CD4-positive, alpha-beta T cell treated with Interleukin-4 for 4 hours (primary cell): ENCODE measurements around the gene ENTPD6.
"Not testable (repeated sequence)": the region's sequence is repeated elsewhere in the genome, so short reads cannot be mapped to it uniquely, and the experiment has no call there.

Experiments
- DNase-seq: peaks from one replicate; pipeline ENCODE4 v3.0.0-alpha.2; 2020

Gene ENTPD6

DNA sequence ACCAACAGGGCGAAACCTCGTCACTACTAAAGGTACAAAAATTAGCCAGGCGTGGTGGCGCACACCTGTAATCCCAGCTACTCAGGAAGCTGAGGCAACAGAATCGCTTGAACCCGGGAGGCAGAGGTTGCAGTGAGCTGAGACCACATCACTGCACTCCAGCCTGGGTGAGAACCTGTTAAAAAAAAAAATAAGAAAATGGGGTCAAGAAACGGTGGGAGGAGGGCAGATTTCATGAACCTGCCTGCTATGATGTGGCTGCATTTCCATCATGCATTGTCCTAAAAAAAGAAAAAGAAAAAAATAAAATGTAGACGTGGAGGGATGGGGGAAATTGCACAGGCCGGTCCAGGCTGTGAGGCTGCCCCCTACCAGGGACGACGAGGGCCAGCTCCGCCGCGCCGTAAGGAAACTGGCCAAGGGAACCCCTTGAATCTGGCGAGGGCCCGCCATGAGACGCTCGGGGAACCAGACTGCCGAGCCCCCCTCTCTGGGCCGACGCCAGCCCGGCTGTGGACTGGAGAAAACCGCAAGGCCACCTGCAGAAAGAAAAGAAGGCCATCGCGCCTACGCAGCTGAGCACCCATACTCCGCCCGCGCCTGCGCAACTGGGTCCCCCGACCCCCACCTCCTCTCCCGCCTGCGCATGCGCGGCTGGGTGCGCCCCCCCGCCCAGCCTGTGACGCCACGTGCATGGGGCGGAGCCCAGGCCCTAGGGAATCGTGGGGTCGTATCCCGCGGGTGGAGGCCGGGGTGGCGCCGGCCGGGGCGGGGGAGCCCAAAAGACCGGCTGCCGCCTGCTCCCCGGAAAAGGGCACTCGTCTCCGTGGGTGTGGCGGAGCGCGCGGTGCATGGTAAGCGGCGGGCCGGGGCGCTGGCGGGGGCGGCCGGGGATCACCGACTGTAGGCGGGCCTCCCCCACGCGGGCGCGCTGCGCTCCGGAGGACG lies at the start of gene ENTPD6:
ENTPD6 (plus strand) TSS at position 699 of the 948 bp plus-strand sequence. CDS start 10,825 bp downstream, outside the sequence.
- DNase-seq: peak; percentile 90

DNA sequence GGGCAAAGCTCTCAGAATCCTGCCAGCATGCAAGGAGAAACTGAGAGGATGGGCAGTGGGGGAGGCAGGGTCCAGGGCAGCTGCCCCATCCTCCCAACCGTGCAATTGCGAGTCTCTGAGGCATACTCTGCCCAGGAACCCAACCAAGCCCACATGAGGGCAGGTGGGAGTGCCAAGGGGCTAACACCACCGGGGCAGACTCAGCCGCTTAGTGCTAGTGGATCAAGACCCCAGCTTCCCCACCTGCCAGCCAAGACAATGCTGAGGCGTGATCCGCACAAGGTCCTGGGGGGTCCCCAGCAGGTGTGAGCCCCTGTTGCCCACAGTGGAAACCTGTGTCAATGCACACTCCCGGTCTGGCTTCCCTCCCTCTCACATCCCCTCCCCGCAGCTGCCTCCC lies 48.5 kb upstream of the ENTPD6 start:
- DNase-seq: no peak

DNA sequence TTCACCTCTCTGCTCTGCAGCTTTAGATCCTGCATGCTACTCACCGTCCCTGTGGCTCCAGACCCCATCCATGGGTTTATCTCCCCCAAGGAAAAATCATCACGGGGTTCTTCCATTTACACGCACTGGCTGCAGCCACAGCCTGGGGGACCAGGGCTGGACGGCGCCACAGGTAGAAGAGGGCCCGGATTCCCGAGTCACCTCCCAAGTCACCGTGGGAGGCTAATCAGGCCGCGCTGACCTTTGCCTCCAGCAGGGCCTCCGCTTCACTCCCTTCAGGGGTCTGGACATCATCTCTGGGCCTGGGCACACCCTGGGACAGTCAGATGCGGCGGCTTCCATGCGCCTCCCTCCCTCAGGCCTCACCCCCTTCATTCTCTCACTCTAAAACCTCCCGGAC lies 47.8 kb upstream of the ENTPD6 start:
- DNase-seq: no peak

DNA sequence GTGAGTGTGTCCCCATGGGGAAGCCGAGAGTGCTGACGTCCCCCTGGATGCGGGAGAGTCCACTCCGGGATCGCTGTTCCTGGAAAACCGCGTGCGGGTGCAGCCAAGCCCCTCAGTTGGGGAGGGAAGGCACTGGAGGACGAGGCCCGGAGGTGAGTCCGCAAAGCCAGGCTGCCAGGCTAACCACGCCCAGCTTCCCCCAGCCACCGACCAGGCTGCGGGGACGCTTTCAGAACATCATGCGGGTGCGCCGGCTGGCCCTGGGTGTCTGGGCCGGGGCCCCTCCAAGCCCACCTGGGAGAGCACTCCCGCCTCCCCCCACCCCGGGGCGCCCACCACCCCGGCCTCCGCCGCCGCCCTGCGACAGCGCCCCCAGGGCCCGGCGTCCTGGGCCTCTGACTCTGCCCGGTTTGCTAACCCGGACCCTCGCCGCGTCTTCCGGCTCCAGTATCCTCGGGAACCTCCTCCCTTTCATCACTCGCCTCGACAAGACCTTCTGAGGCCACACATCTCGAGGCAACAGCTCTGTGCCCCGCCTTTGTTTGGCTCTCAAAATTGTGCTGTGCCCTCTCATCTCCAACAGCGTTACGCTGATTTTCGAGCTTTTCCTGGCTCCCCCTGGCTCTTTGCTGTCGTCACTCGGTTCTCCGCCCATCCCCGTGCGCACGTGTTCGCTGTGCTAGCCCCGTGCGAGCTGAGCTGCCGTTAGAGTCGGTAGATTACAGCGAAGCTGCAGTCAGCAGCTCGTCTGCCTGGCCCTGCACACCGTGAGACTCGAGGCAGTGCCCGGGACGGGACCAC lies 47.1 kb upstream of the ENTPD6 start:
- peak; percentile 41 for DNase-seq

GRCh38 chr20:25148982-25149846 lies 46.3 kb upstream of the ENTPD6 start:
- no peak for DNase-seq

DNA sequence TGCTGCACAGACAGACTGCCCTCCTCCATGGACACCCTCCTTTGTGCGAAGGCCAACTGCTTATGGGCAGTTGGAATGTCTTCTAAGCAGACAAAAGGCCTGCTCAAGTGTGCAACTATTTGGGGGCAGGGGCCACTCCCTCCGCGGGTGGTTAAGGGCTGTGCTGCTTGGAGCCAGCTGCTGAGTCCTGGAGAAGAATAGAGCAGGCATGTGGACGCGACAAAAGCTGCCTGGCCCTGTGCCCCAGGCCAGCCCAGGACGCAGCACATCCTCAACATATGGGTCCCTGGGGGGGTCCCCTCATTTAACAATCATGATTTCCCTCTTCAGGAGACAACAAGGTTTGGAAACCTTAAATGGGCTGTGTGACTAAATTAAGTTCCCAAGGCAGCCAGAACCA lies 45.5 kb upstream of the ENTPD6 start:
- no peak for DNase-seq

DNA sequence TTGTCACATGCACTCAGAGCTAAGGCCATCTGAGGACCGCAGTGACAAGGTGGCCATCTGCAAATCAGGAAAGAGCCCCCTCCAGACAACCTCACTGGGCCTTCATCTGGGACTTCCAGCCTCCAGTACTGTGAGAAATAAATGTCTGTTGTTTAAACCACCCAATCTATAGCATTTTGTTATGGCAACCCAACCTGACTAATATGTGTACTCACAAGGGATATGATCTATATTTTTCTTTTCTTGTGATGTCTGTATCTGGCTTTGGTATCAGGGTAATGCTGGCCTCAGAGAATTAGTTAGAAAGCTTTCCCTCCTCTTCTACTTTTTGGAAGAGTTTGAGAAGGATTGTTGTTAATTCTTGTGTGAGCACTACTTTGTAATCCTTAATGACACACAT lies 37.5 kb upstream of the ENTPD6 start:
- DNase-seq: no peak

GRCh38 chr20:25160467-25160866 lies 35.0 kb upstream of the ENTPD6 start:
- DNase-seq: no peak

GRCh38 chr20:25160897-25161296 lies 34.6 kb upstream of the ENTPD6 start:
- no peak for DNase-seq

- DNase-seq: no peak
Measured at GRCh38 chr20:25165128-25165527, 30.4 kb upstream of the ENTPD6 start.

- DNase-seq: not testable (repeated sequence)
Measured at GRCh38 chr20:25166105-25166782, 29.3 kb upstream of the ENTPD6 start.

DNA sequence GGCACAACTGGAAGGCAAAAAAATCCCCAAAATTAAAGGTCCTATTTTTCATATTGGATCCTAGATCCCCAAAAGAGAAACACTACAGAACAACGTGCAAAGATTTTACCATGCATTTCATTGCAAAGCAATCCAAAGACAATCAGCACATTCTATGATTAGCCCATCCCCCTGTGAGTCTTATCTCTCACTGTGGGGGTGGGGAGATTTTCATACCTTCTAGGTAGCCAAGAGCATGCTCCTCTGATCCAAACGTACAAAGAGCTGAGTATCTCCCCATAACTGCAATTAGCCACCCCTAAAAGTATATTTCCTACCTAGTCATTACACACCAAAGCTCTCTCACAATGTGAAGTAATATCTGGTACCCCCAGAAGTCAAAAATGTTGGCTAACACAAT lies 22.2 kb upstream of the ENTPD6 start:
- no peak for DNase-seq

DNA sequence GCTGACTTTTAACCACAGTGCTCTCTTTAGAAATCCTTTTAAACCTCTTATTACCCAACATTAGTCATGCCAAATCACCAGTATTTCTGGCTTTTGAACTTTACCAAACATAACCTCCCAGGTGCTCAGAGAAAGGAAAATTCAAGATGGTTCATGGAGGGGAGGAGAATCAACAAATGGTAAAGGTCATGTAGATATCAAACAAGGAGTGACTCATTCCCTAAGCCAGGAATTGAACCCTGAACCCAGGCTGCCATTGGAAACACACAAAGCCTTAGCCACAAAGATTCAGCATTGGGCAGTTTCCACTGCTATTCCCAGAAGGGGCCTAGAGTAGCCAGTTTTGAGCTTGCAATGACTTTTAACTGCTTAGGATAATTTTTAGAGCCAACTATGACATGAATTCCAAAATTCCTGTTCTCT lies 21.6 kb upstream of the ENTPD6 start:
- DNase-seq: no peak

DNA sequence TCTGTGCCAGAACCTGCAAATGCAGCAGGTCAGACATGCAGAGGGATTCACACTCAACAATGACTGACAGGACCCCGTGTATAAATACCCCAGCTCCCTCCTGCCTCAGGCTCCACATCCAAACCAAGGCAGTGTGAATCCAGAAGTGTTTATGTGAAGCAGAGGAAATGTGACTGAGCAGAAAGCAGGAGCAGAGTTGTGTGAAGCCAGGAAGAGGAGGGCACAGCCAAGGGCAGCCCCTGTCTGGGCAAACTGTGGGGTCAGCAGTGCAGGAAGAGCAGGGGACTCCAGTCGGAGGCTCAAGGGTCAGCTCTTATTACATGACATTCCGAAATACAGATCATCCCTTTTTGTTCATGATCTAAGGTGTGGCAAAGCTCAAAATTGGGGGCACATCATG lies 19.3 kb upstream of the ENTPD6 start:
- no peak for DNase-seq

- DNase-seq: no peak
Measured at GRCh38 chr20:25177890-25178321, 17.6 kb upstream of the ENTPD6 start.

GRCh38 chr20:25178563-25179438 lies 16.7 kb upstream of the ENTPD6 start:
- peak; percentile 43 for DNase-seq

GRCh38 chr20:25179439-25180089 lies 15.9 kb upstream of the ENTPD6 start:
- DNase-seq: no peak

GRCh38 chr20:25184391-25184790 lies 11.1 kb upstream of the ENTPD6 start:
- DNase-seq: not testable (repeated sequence)

DNA sequence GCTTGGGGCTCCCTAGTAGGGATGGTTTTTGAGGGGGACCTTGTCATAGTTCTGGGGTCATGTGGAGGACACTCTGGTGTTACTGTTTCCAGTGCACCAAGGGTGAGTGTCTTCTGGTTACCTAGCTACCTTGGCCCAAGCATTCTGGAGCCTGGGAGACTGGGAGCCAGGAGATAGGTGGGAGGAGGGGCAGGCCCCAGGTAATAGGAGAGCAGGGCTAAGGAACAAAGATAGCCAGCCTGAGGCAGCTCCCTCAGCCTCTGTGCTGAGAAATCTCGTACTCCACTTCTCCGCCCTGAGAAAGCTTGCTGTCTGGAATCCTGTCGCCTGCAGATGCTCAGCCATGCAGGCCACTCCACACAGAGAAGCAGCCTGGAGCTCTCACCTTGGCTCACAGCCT lies 8.3 kb upstream of the ENTPD6 start:
- no peak for DNase-seq

GRCh38 chr20:25187635-25188034 lies 7.9 kb upstream of the ENTPD6 start:
- DNase-seq: no peak

DNA sequence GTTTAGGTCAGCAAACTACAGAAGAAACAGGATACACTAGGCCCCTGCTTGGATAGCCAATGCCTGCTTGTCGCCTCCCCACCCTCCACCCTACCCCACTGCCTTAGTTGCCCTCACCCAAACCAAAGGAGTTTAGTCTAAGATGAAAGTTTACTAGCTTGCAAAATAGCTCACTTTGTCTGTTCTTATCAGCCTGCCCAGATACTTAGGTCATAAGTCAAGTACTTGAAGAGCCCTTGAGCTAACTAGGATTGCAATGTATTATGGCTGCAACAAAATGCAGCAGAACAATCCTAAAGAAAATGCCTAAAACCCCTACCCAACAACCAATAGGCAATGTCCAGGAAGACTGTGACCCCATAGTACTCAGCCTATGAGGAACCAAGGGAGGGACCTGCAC lies 7.3 kb upstream of the ENTPD6 start:
- no peak for DNase-seq
